CD14-positive monocyte (primary cell): ENCODE data around the gene NAA11. TPM values are rescaled to one million over a fixed set of nuclear protein-coding genes. Genes with fewer than 3 reads are reported as not detected.

ENCODE experiments used
- DNase-seq, 3 donors: peaks; one replicate each; pipeline ENCODE4 v3.0.0-alpha.2; 2011 to 2022
- H2AFZ ChIP-seq: 2 replicates; pipeline ENCODE4 v1.6.0; 2012; ENCODE audit warnings: mild to moderate bottlenecking, low read depth, low read length, inconsistent platforms; ENCODE audit not compliant: insufficient read depth, poor library complexity, severe bottlenecking
- H3K27ac ChIP-seq, 2 donors: 1 replicate in 1 of 2; 2 replicates in 1 of 2; pipeline ENCODE4 v1.5.1; 2012 to 2013; ENCODE audit warnings: low read length in 2 of 2, control low read depth in 1 of 2, inconsistent platforms in 1 of 2, low read depth in 1 of 2, mild to moderate bottlenecking in 1 of 2
- H3K27me3 ChIP-seq, 2 donors: one replicate each; pipeline versions ENCODE4 v1.6.0 to v1.6.1; 2011 to 2013; ENCODE audit warnings: low read length in 2 of 2; ENCODE audit not compliant: control insufficient read depth in 2 of 2, insufficient read depth in 2 of 2
- H3K36me3 ChIP-seq, 2 donors: replicated peaks in 1 of 2; 1 replicate in 1 of 2; 2 replicates in 1 of 2; pipeline versions ENCODE4 v1.5.1 to v1.6.1; 2012 to 2013; ENCODE audit warnings: low read length in 2 of 2, control low read depth in 1 of 2, inconsistent platforms in 1 of 2, mild to moderate bottlenecking in 1 of 2; ENCODE audit not compliant: insufficient read depth in 2 of 2, control insufficient read depth in 1 of 2
- H3K4me1 ChIP-seq, 2 donors: 1 replicate in 1 of 2; 2 replicates in 1 of 2; pipeline versions ENCODE4 v1.5.1 to v1.6.1; 2012 to 2013; ENCODE audit warnings: low read length in 2 of 2, control low read depth in 1 of 2, inconsistent platforms in 1 of 2, mild to moderate bottlenecking in 1 of 2, moderate library complexity in 1 of 2; ENCODE audit not compliant: insufficient read depth in 2 of 2, control insufficient read depth in 1 of 2
- H3K4me2 ChIP-seq: replicated peaks from 2 replicates; pipeline ENCODE3; 2012; ENCODE audit warnings: low read length, moderate library complexity, mild to moderate bottlenecking; ENCODE audit not compliant: poor library complexity, severe bottlenecking; ENCODE audit errors: extremely low read depth
- H3K4me3 ChIP-seq, 3 experiments: fragments of 200-600 bp in 1 of 3; sonication (generic) in 1 of 3; replicated peaks in 1 of 3; 1 replicate in 2 of 3; 2 replicates in 1 of 3; pipeline ENCODE4 v1.5.1; 2011 to 2013; ENCODE audit warnings: low read length in 3 of 3, mild to moderate bottlenecking in 3 of 3, control low read depth in 2 of 3, low read depth in 2 of 3, inconsistent platforms in 1 of 3, moderate library complexity in 1 of 3
- H3K79me2 ChIP-seq: 2 replicates; pipeline ENCODE4 v1.6.0; 2012; ENCODE audit warnings: mild to moderate bottlenecking, control low read depth, inconsistent platforms, low read length, moderate library complexity; ENCODE audit not compliant: insufficient read depth
- H3K9ac ChIP-seq: 2 replicates; pipeline ENCODE4 v1.6.0; 2017; ENCODE audit warnings: low read length, mild to moderate bottlenecking; ENCODE audit not compliant: insufficient read depth, poor library complexity, severe bottlenecking
- H3K9me3 ChIP-seq, 2 donors: replicated peaks in 1 of 2; 1 replicate in 1 of 2; 2 replicates in 1 of 2; pipeline versions ENCODE4 v1.5.1 to v1.6.1; 2012 to 2013; ENCODE audit warnings: low read length in 2 of 2, control low read depth in 1 of 2; ENCODE audit not compliant: control insufficient read depth in 1 of 2, insufficient read depth in 1 of 2
- H4K20me1 ChIP-seq: 2 replicates; pipeline ENCODE4 v1.6.0; 2012; ENCODE audit warnings: mild to moderate bottlenecking, low read length, control low read depth, moderate library complexity; ENCODE audit not compliant: insufficient read depth
- H3K27ac Mint-ChIP-seq, 7 donors: one replicate each; pipeline ENCODE4 v1.8.0; 2020; ENCODE audit warnings: mild to moderate bottlenecking in 7 of 7, mixed read lengths in 7 of 7, moderate library complexity in 6 of 7, inconsistent platforms in 2 of 7
- H3K27me3 Mint-ChIP-seq, 3 donors: one replicate each; pipeline ENCODE4 v1.8.0; 2021 to 2022; ENCODE audit warnings: low read depth in 3 of 3, mild to moderate bottlenecking in 3 of 3, mixed read lengths in 3 of 3, moderate library complexity in 3 of 3, inconsistent platforms in 1 of 3
- H3K36me3 Mint-ChIP-seq, 2 donors: one replicate each; pipeline ENCODE4 v1.8.0; 2020; ENCODE audit warnings: mixed read lengths in 2 of 2, inconsistent platforms in 1 of 2, mild to moderate bottlenecking in 1 of 2
- H3K4me1 Mint-ChIP-seq: one replicate; pipeline ENCODE4 v1.8.0; 2020; ENCODE audit warnings: mild to moderate bottlenecking, mixed read lengths
- H3K4me3 Mint-ChIP-seq, 2 donors: one replicate each; pipeline ENCODE4 v1.8.0; 2020; ENCODE audit warnings: mild to moderate bottlenecking in 2 of 2, mixed read lengths in 2 of 2, moderate library complexity in 1 of 2
- H3K9me3 Mint-ChIP-seq, 7 donors: one replicate each; pipeline ENCODE4 v1.8.0; 2020 to 2022; ENCODE audit warnings: mixed read lengths in 7 of 7, mild to moderate bottlenecking in 6 of 7, moderate library complexity in 6 of 7, inconsistent platforms in 2 of 7
- CTCF ChIP-seq: fragments of 200-600 bp; IDR thresholded peaks from one replicate; pipeline ENCODE4 v1.8.0; 2022; ENCODE audit warnings: antibody characterized with exemption, mild to moderate bottlenecking
- WGBS: methylation state at CpG from one replicate; pipeline ENCODE4 v1.1.5; 2013; ENCODE audit warnings: missing lambda C conversion rate; ENCODE audit not compliant: insufficient coverage; 5-methylcytosine and 5-hydroxymethylcytosine counted together
- intact Hi-C, 2 donors: fragments of 100-400 bp; cut with micrococcal nuclease; formaldehyde crosslinking; loops; one replicate each; pipeline versions ENCODE4 v1.15.0 to v1.15.1; 2023
- polyA plus RNA-seq, 3 donors: library from polyadenylated mRNA; depleted of rRNA in 1 of 3; unstranded in 2 of 3; stranded (reverse) in 1 of 3; fragments of 300-500 nt in 2 of 3; fragments of >200 nt in 1 of 3; fragmentation: Illumina TruSeq in 2 of 3; gene quantifications; 1 replicate in 2 of 3; 2 replicates in 1 of 3; pipeline ENCODE4 v1.2.3, GENCODE V29; 2012 to 2021

NAA11 gene
- polyA plus RNA-seq, 3 donors, result not detected

- no CpG with 5 or more reads among the region's 2 CpGs for WGBS
- intact Hi-C loops, result no loop called here
- no peak for TF ChIP-seq CTCF
Observed at GRCh38 chr4:79294064-79294463, 31.8 kb downstream of the NAA11 start.

GRCh38 chr4:79292008-79292407 lies 33.9 kb downstream of the NAA11 start:
- H3K36me3 Mint-ChIP-seq, result no peaks in the 10 kb centered on the region
- no peak overlapping the region for H3K27ac ChIP-seq
- H3K36me3 ChIP-seq, result no peaks in the 10 kb centered on the region
- H3K4me1 Mint-ChIP-seq, result no peaks in the 10 kb centered on the region
- no peaks in the 10 kb centered on the region for H3K4me1 ChIP-seq
- no CpG with 5 or more reads among the region's 2 CpGs for WGBS
- H3K4me3 ChIP-seq, result no peak overlapping the region
- no peaks in the 10 kb centered on the region for H4K20me1 ChIP-seq
- no peaks in the 10 kb centered on the region for H3K27me3 ChIP-seq
- no peak overlapping the region for H3K9ac ChIP-seq
- no peak overlapping the region for H3K27ac Mint-ChIP-seq
- TF ChIP-seq CTCF, result no peak
- H3K9me3 Mint-ChIP-seq, result no peaks in the 10 kb centered on the region
- no peak overlapping the region for H3K4me2 ChIP-seq
- DNase-seq, result no peak
- H3K9me3 ChIP-seq, result no peaks in the 10 kb centered on the region
- intact Hi-C loops, result no loop called here
- H2AFZ ChIP-seq, result no peak overlapping the region
- peaks cover 0 to 1% (median 0%) of the 10 kb centered on the region in 3 donors for H3K27me3 Mint-ChIP-seq
- no peak overlapping the region for H3K4me3 Mint-ChIP-seq
- no peaks in the 10 kb centered on the region for H3K79me2 ChIP-seq

More at GRCh38 chr4:79294064-79294463, 31.8 kb downstream of the NAA11 start:
- no peaks in the 10 kb centered on the region for H3K4me1 ChIP-seq
- DNase-seq, result no peak
- Mint-ChIP-seq H3K9me3 (peaks cover 0 to 4% (median 2%) of the 10 kb centered on the region in 7 donors), H3K4me3 (no peak overlapping the region), H3K4me1 (no peaks in the 10 kb centered on the region), H3K27ac (no peak overlapping the region), H3K36me3 (no peaks in the 10 kb centered on the region), H3K27me3 (peaks cover 0 to 2% (median 0%) of the 10 kb centered on the region in 3 donors)
- H3K27me3 ChIP-seq, result no peaks in the 10 kb centered on the region
- no peak overlapping the region for H3K9ac ChIP-seq
- no peak overlapping the region for H3K27ac ChIP-seq
- no peaks in the 10 kb centered on the region for H3K79me2 ChIP-seq
- no peak overlapping the region for H2AFZ ChIP-seq
- no peaks in the 10 kb centered on the region for H3K36me3 ChIP-seq
- H3K4me2 ChIP-seq, result no peak overlapping the region
- H4K20me1 ChIP-seq, result no peaks in the 10 kb centered on the region
- H3K9me3 ChIP-seq, result peaks cover 0 to 8% of the 10 kb centered on the region in 2 donors
- no peak overlapping the region for H3K4me3 ChIP-seq
